Right lobe of liver (tissue), 4 donors: ENCODE data around the gene KRTAP5-2.

ENCODE experiments used
- POLR2A ChIP-seq: fragments of 450-650 bp; IDR thresholded peaks from one replicate; pipeline ENCODE4 v1.6.1; 2017; ENCODE audit warnings: antibody characterized with exemption, mild to moderate bottlenecking
- TF ChIP-seq, protein P1 (sequence below), 4 donors: fragments of 200-600 bp in 3 of 4; fragments of 450-650 bp in 1 of 4; IDR thresholded peaks; one replicate each; pipeline versions ENCODE4 v1.5.1 to v1.8.0; 2016 to 2022; ENCODE audit warnings: antibody characterized with exemption in 4 of 4, mild to moderate bottlenecking in 2 of 4
- donor health status: DM: no; HTN: no; CAD: no.
- donor health status: DM: no; HTN: no; CAD: no.
- donor health status: DM: no; HTN: yes; CAD: no.

DNA sequence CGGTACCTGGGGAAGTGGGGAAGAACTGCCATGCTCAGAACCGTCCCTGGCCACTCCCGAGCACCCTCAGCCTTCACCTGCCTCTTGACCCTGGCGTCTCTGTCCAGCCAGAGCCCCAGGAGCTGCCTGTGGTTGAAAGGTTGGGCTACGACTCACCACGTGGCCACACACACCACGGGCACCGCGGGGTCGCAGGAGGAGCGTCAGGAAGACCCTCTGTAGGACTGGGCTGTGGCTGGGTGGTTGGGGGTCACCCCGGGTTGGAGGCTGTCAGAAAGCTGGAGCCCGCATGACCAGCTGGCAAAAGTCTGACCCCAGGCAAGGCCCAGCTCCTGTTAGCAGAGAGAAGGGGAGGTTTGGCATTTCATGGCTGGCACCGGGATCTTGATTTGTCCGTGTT is 43.0 kb upstream of the KRTAP5-2 start:
- TF ChIP-seq, protein P1, sequence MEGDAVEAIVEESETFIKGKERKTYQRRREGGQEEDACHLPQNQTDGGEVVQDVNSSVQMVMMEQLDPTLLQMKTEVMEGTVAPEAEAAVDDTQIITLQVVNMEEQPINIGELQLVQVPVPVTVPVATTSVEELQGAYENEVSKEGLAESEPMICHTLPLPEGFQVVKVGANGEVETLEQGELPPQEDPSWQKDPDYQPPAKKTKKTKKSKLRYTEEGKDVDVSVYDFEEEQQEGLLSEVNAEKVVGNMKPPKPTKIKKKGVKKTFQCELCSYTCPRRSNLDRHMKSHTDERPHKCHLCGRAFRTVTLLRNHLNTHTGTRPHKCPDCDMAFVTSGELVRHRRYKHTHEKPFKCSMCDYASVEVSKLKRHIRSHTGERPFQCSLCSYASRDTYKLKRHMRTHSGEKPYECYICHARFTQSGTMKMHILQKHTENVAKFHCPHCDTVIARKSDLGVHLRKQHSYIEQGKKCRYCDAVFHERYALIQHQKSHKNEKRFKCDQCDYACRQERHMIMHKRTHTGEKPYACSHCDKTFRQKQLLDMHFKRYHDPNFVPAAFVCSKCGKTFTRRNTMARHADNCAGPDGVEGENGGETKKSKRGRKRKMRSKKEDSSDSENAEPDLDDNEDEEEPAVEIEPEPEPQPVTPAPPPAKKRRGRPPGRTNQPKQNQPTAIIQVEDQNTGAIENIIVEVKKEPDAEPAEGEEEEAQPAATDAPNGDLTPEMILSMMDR (IDR thresholded peaks at IDR 0.05), result no peak
- no peak for TF ChIP-seq POLR2A
